Measurements from ENCODE around the gene ACOX3.

Gene ACOX3

GRCh38 chr4:8465615-8466611, 25.4 kb upstream of the ACOX3 start:
- H3K4me3 ChIP-seq (ENCODE audit: low read depth, low read length) = no peak overlapping the region
- no peak for TF ChIP-seq CTCF (IDR thresholded peaks at IDR 0.05; ENCODE audit: low read depth, low read length)

- no peak overlapping the region for H3K4me3 ChIP-seq (ENCODE audit: low read depth, low read length)
- TF ChIP-seq CTCF (IDR thresholded peaks at IDR 0.05; ENCODE audit: low read depth, low read length) = no peak
These were observed 23.9 kb upstream of the ACOX3 start for GRCh38 chr4:8464381-8464780.

- TF ChIP-seq CTCF (IDR thresholded peaks at IDR 0.05; ENCODE audit: low read depth, low read length) = no peak
- H3K4me3 ChIP-seq (ENCODE audit: low read depth, low read length) = no peak overlapping the region
These were observed 23.3 kb upstream of the ACOX3 start for GRCh38 chr4:8463811-8464210.

- no peak for TF ChIP-seq CTCF (IDR thresholded peaks at IDR 0.05; ENCODE audit: low read depth, low read length)
- no peak overlapping the region for H3K4me3 ChIP-seq (ENCODE audit: low read depth, low read length)
These were observed 21.1 kb upstream of the ACOX3 start for GRCh38 chr4:8461616-8462015.

GRCh38 chr4:8461086-8461485, 20.6 kb upstream of the ACOX3 start:
- H3K4me3 ChIP-seq (ENCODE audit: low read depth, low read length) = no peak overlapping the region
- no peak for TF ChIP-seq CTCF (IDR thresholded peaks at IDR 0.05; ENCODE audit: low read depth, low read length)

- TF ChIP-seq CTCF (IDR thresholded peaks at IDR 0.05; ENCODE audit: low read depth, low read length) = no peak
- no peak overlapping the region for H3K4me3 ChIP-seq (ENCODE audit: low read depth, low read length)
These were observed 19.4 kb upstream of the ACOX3 start for GRCh38 chr4:8459867-8460445.

GRCh38 chr4:8457646-8458252, 17.2 kb upstream of the ACOX3 start:
- TF ChIP-seq CTCF (IDR thresholded peaks at IDR 0.05; ENCODE audit: low read depth, low read length) = no peak
- no peak overlapping the region for H3K4me3 ChIP-seq (ENCODE audit: low read depth, low read length)
